Left renal cortex interstitium (tissue), 4 donors: Measurements from ENCODE around the gene DSCAM. TPM values are rescaled to one million over a fixed set of nuclear protein-coding genes. Genes with fewer than 3 reads are reported as not detected.

ENCODE experiments used
- DNase-seq, 4 donors: peaks; one replicate each; pipeline ENCODE4 v3.0.0-alpha.2; 2013; ENCODE audit warnings: low read depth in 4 of 4, low spot score in 2 of 4, missing footprints in 1 of 4
- polyA plus RNA-seq, 4 donors: library from polyadenylated mRNA; unstranded; fragments of 120-200 nt; gene quantifications; one replicate each; pipeline ENCODE4 v1.2.1, GENCODE V29; 2013; ENCODE audit not compliant: insufficient read length in 4 of 4

Gene DSCAM
- polyA plus RNA-seq, 4 donors, result 0.07 to 0.14 (median 0.10) TPM

GRCh38 chr21:40678681-40679284, 168.2 kb downstream of the DSCAM start:
- DNase-seq, result no peak

GRCh38 chr21:40675017-40675416, 171.9 kb downstream of the DSCAM start:
- no peak for DNase-seq

GRCh38 chr21:40672602-40673001, 174.4 kb downstream of the DSCAM start:
- DNase-seq, result no peak

GRCh38 chr21:40671716-40672115, 175.2 kb downstream of the DSCAM start:
- DNase-seq, result no peak

- no peak for DNase-seq
These were observed 178.2 kb downstream of the DSCAM start for GRCh38 chr21:40668555-40669275.

- DNase-seq, result no peak
These were observed 179.0 kb downstream of the DSCAM start for GRCh38 chr21:40667967-40668366.

GRCh38 chr21:40662889-40663288, 184.1 kb downstream of the DSCAM start:
- DNase-seq, result no peak

- DNase-seq, result no peak
These were observed 186.5 kb downstream of the DSCAM start for GRCh38 chr21:40660461-40660860.

GRCh38 chr21:40658311-40658710, 188.6 kb downstream of the DSCAM start:
- DNase-seq, result no peak

GRCh38 chr21:40652436-40652835, 194.5 kb downstream of the DSCAM start:
- DNase-seq, result no peak

- DNase-seq, result no peak
These were observed 199.3 kb downstream of the DSCAM start for GRCh38 chr21:40647706-40648105.

- DNase-seq, result no peak
These were observed 200.3 kb downstream of the DSCAM start for GRCh38 chr21:40646651-40647050.

GRCh38 chr21:40641042-40641441, 205.9 kb downstream of the DSCAM start:
- no peak for DNase-seq

GRCh38 chr21:40640266-40640789, 206.6 kb downstream of the DSCAM start:
- DNase-seq, result no peak

- no peak for DNase-seq
These were observed 207.3 kb downstream of the DSCAM start for GRCh38 chr21:40639616-40640194.

- DNase-seq, result no peak
These were observed 208.3 kb downstream of the DSCAM start for GRCh38 chr21:40638466-40639251.

- DNase-seq, result no peak
These were observed 210.9 kb downstream of the DSCAM start for GRCh38 chr21:40636026-40636425.

GRCh38 chr21:40635391-40635790, 211.6 kb downstream of the DSCAM start:
- DNase-seq, result no peak

- DNase-seq, result no peak
These were observed 212.8 kb downstream of the DSCAM start for GRCh38 chr21:40634141-40634540.

GRCh38 chr21:40633048-40633447, 213.9 kb downstream of the DSCAM start:
- DNase-seq, result no peak

GRCh38 chr21:40631211-40631610, 215.7 kb downstream of the DSCAM start:
- no peak for DNase-seq
